Gastroesophageal sphincter (tissue), 3 donors: Measurements from ENCODE around the gene ADAMTS7.

ENCODE experiments used
- EP300 ChIP-seq: sonication (generic); formaldehyde crosslinking; IDR thresholded peaks from one replicate; pipeline ENCODE4 v1.6.1; 2017; ENCODE audit warnings: antibody characterized with exemption, mild to moderate bottlenecking
- POLR2A ChIP-seq, 2 donors: fragments of 450-650 bp; IDR thresholded peaks; one replicate each; pipeline ENCODE4 v1.6.1; 2017; ENCODE audit warnings: antibody characterized with exemption in 2 of 2, mild to moderate bottlenecking in 2 of 2, moderate library complexity in 1 of 2
- POLR2AphosphoS5 ChIP-seq: sonication (generic); formaldehyde crosslinking; IDR thresholded peaks from one replicate; pipeline ENCODE4 v1.6.1; 2017; ENCODE audit warnings: antibody characterized with exemption
- TF ChIP-seq, protein P1 (sequence below), 4 experiments: fragments of 200-600 bp in 2 of 4; fragments of 450-650 bp in 2 of 4; sonication (generic) in 1 of 4; IDR thresholded peaks; one replicate each; pipeline ENCODE4 v1.5.1; 2017 to 2019; ENCODE audit warnings: antibody characterized with exemption in 4 of 4, mild to moderate bottlenecking in 2 of 4, moderate library complexity in 2 of 4

DNA sequence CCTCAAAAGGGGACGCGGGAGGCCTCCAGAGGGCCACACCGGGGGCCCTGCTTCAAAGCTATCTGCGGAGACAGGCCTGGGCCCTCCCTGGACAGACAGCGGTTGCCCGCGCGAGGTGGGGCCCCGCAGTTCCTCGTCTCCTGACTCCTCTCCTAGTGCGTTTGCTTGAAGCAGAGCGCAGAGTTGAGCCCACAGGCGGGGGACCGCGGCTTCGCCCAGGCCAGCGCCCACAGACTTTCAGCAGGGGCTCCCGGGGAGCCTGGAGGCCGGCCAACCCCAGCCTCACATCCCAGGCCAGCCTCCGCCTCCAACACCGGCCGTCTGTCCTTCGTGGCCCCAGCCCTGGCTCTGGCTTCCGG is 540 bp upstream of the ADAMTS7 start:
- TF ChIP-seq, protein P1, sequence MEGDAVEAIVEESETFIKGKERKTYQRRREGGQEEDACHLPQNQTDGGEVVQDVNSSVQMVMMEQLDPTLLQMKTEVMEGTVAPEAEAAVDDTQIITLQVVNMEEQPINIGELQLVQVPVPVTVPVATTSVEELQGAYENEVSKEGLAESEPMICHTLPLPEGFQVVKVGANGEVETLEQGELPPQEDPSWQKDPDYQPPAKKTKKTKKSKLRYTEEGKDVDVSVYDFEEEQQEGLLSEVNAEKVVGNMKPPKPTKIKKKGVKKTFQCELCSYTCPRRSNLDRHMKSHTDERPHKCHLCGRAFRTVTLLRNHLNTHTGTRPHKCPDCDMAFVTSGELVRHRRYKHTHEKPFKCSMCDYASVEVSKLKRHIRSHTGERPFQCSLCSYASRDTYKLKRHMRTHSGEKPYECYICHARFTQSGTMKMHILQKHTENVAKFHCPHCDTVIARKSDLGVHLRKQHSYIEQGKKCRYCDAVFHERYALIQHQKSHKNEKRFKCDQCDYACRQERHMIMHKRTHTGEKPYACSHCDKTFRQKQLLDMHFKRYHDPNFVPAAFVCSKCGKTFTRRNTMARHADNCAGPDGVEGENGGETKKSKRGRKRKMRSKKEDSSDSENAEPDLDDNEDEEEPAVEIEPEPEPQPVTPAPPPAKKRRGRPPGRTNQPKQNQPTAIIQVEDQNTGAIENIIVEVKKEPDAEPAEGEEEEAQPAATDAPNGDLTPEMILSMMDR (IDR thresholded peaks at IDR 0.05) = peak in 1 of 4 experiments; percentile 8
- TF ChIP-seq POLR2A (IDR thresholded peaks at IDR 0.05) (no peak), POLR2AphosphoS5 (no peak), EP300 (no peak)
